ENCODE measurements around the gene INTS6.

Gene INTS6, protein sequence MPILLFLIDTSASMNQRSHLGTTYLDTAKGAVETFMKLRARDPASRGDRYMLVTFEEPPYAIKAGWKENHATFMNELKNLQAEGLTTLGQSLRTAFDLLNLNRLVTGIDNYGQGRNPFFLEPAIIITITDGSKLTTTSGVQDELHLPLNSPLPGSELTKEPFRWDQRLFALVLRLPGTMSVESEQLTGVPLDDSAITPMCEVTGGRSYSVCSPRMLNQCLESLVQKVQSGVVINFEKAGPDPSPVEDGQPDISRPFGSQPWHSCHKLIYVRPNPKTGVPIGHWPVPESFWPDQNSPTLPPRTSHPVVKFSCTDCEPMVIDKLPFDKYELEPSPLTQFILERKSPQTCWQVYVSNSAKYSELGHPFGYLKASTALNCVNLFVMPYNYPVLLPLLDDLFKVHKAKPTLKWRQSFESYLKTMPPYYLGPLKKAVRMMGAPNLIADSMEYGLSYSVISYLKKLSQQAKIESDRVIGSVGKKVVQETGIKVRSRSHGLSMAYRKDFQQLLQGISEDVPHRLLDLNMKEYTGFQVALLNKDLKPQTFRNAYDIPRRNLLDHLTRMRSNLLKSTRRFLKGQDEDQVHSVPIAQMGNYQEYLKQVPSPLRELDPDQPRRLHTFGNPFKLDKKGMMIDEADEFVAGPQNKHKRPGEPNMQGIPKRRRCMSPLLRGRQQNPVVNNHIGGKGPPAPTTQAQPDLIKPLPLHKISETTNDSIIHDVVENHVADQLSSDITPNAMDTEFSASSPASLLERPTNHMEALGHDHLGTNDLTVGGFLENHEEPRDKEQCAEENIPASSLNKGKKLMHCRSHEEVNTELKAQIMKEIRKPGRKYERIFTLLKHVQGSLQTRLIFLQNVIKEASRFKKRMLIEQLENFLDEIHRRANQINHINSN

DNA sequence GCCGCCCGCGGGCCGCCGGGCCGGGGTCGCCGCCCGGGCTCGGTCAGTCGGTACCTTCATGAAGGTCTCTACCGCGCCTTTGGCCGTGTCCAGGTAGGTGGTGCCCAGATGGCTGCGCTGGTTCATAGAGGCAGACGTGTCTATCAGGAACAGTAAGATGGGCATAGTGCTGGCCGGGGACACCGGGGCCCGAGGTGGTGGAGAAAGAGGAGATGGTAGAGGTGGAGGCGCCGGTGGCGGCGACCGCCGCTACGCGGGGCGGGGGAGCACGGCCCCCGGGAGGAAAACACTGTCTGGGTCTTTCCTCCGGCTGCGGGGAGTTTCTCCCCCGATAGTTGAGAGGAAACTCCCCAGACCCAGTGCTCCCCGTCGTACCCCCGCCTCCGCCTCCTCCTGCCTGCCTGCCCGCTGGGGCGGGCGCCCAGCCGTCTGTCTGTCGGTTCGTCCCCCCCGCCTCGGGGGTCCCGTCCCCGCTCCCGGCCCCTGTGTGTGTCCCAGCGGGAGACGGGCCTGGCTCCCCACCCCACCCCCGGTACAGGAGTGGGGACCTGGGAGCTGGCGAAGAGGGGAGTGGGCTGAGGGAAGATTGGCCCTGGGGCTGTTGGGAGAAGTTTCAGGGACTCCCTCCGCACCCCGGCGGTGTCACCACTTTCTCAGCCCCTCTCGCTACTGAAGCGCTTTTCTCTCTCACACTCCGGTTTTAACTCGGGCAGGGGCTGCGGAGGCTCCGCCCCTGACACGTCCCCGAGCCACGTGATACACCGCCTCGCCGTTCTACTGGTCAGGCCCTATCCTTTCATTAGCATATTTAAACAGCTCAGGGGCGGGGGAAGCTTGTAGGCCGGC, at the start of gene INTS6:
TSS of gene INTS6 (minus strand) at position 676 of the 846 bp plus-strand sequence. CDS start at position 165, 511 bp downstream.
- peak; percentile 99 for DNase-seq

DNA sequence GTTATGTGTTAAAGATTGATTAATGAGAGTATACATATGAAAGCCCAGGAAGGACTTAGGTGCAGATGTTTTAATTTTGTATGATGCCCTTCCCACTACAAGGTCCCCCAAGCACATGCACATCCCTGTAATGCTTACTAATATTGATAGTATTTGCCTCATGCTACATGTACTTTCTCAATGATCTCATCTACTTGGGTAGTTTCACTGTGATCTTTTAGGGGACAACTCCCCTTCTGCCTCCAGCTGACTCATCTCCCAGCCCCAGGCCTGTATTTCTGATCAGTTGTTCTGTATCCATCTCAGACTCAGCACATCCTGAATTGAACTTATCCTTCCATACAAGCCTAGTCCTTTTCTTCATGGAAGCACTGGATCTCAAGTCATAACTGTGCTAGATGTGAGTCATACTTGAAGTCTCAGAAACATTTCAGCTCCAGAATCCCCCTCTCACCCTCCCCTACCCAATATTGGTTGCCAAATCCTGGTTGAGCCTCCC, 49.4 kb upstream of the INTS6 start:
- no peak for DNase-seq

DNA sequence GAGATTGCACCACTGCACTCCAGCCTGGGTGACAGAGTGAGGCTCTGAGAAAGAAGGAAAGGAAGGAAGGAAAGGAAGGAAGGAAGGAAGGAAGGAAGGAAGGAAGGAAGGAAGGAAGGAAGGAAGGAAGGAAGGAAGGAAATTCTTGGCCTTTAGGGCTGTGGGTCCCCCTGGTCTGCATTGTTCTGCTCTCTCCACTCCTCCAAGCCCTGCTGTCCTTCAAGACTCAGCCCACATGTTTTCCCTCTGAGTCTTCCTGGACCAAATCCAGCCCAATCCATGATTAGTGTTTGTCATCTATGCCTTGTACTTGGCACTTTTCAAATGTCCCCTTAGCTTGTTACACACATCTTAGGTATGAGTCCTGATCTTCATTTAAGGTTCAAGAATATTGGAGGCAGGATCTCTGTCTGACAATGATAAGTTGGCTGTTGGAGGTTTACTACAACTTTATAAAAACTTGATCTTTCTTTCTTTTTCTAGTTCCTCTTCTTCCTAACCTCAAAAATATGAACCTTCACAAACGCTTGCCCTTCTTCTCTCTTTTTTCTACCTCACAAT, 48.8 kb upstream of the INTS6 start:
- no peak for DNase-seq

DNA sequence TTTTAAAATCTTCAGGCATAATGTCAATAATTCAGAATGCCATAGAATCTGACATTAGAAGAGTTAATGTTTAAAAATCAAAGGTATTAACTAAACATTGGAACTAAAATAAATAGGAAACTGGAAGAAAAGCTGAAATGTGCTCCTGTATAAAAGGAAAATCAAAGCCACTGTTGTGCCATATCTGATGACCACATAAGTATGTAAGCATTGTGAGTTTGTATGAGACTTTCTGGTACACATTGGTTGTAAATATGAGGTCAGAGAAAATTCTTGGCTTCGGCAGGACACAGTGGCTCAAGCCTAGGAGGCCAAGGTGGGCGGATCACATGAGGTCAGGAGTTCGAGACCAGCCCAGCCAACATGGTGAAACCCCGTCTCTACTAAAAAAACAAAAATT, 48.3 kb upstream of the INTS6 start:
- no peak for DNase-seq

DNA sequence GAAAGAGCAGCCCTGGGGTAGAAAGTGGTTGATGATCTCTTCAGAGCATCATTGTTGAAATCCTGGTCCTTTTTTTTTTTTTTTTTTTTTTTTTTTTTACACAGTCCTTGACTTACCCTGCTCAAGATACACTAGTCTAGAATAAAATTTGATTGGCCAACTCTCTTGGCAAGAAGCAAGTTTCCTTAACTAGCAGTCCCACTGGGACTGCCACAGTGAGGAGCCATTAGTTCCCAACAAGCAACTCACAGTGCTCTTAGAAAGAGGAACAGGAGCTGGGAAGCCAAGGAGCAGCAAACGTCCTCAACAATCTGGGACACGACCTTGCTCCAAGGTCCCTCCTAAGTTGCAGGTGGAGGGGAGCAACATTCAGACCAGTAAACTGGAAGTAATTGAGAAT, 47.9 kb upstream of the INTS6 start:
- DNase-seq: no peak

DNA sequence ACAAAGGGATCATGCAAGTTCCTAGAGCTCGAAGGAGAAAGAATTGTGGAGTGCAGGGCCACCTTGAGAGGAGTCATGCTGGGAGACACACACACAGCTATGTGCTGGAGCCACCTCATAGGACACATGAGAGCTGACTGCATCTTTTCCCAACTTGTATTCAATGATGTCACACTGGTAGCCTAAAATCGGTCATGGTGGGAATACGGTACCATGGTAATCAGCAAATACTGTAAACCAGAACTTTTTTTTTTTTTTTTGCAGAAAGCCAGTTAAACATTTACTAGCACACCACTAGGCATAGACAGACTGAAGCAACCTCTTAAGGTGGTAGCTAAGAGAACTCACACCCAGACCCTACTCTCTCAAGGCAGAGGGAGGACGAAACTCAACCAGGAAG, 47.0 kb upstream of the INTS6 start:
- no peak for DNase-seq

DNA sequence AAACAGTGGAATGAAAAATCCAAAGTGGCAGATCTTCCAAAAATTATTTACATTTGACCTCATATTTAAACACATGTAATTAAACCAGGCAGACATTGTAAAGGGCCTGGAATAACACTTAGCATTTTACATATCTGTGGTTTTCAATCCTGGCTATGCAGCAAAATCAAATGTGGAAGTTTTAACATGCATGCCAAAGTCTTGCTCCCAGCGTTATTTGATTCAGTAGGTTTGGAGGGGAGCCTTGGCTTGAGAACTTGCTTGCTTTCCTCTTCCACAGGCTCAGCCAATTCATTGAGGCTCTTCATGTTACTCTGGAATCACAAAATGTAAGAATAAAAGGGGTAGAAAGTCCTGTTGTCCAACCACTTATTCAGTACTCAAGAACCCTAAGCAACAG, 42.5 kb upstream of the INTS6 start:
- no peak for DNase-seq

DNA sequence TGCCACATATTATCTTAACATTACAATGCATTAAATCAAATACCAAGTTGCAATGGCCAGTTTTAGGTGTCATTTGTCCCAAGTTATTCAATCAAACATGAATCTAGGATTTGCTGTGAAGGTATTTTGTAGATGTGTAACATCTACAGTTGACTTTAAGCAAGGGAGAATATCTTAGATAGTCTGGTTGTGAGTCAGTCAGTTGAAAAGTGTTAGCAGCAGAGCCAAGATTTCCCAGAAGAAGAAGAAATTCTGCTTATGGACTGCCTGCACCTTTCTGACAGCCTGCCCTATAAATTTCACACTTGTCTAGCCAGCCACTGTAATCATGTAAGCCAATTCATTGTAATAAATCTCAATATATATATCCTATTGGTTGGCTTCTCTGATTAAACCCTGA, 41.3 kb upstream of the INTS6 start:
- no peak for DNase-seq

DNA sequence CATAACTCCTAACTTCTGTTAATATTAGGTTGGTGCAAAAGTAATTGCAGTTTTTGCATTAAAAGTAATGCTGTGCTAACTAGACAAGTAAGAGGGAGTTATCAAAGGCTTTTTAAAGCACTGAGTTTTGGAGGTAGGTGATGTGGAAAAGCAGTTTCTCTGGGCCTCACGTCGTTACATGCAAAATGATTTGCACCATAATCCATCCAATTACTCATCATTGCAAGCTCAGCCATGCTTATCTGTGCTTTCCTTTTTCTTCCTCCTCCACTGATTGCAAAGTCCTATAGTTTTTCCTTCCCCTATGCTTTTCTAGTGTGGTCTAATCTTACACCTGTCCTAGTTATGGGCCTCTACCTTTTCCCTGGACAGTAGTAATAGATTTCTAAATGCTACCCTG, 35.4 kb upstream of the INTS6 start:
- no peak for DNase-seq

DNA sequence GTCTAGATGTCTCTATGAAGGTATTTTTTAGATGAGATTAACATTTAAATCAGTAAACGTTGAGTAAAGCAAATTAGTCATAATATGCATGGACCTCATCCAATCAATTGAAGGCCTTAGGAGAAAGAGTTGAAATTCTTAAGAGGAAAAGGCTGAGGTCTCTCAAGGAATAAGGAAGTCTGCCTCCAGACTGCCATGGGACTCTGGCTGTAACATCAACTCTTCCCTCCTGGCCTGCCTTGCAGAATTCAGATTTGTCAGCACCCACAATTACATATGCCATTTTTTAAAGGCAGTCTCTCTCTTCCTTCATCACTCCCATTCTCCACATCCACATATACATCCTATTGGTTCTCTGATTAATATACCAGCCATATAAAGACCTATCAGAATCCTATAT, 28.8 kb upstream of the INTS6 start:
- no peak for DNase-seq

DNA sequence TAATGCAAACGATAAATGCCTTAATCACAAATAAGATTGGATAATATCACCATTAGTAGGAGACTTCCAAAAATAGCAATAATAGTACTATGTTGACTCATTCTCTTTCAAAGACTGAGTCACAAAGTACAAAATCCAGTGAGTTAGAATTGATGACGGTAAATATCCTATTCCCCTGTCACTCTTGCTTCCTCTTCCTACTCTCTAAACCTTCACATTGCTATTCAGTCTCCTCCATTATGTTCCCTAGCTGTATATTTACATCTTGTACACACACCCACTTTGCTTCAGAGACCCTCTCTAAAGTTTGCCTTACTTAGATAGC, 26.3 kb upstream of the INTS6 start:
- DNase-seq: no peak

DNA sequence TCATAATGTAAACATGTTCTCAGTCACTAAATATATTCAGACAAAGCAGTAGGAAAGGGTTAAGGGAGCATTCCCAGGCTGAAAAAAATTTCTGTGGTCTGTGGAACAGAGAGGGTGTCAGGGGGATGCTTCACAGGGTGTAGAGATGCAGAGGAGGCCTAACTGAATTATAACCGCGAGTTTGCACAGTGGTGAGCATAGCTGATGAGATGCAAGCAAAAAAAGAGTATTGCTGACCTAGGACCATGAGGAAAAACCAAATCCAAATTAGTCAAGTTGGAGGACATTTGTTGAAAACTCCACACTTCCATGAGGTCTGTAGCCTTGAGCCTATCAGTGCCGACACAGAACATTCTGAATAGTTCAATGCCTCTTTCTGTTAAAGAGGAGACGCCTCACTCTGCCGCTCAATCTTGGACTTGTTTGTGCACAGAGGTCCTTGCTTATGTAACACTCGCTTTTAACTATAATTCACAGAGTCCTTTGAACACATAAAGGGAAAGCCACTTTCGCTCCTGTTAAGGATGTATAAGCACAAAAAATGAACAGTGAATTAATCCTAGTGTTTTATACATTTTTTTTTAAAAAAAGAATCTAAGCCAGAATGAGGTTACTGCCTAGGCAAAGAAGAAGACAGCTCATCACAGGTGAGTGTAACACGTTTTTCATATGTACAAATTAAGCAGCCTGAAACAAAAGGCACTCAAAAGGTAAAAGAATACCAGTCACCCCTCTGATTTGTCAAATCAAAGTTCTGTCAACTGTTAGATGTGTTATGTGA, 25.8 kb upstream of the INTS6 start:
- no peak for DNase-seq

DNA sequence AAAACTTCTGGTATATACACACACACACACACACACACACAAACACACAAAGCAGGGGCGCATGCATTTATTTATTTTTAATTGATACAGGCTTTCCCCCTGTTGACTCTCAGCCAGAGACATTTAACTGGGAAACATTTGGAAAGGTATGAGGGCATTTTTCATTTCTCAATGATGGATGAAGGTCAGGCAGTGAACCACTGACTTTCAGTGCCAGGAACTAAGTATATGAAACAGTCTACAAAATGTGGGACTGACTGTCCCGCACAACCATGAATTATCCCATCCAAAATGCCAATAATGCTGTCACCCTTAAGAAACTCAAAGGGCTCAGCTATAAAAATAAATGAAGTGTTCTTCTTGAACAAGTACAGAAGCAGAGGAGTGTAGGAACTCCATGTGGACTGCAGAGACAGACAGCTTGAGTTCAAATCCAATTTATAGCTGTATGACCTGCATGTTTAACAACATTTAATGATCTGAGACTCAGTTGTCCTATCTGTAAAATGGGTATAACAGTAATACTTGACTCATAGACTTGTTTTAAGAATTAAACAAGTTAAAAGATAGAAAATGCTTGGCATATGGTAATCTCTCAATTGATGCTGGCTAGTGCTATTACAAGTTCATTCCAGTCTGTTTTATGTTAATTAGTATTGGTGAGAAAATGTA, 25.0 kb upstream of the INTS6 start:
- DNase-seq: no peak

DNA sequence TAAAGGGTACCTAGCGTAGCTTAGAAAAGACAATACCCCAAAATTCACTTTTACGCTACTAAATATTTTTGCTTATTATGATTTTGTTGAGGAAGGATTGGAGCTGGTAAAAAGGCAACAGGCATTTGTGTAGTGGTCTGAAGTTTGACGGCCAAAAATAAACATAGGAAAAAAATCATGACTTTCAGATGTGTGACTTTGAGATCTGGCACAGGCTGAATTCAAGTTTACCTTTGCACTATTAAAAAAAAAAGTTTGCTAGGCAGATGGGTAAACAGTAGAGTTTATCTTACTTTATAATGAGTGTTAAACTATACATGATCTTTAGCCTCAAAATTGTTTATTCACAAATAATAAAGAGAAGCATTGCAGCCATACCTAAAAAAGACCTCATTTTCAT, 24.3 kb upstream of the INTS6 start:
- DNase-seq: no peak

DNA sequence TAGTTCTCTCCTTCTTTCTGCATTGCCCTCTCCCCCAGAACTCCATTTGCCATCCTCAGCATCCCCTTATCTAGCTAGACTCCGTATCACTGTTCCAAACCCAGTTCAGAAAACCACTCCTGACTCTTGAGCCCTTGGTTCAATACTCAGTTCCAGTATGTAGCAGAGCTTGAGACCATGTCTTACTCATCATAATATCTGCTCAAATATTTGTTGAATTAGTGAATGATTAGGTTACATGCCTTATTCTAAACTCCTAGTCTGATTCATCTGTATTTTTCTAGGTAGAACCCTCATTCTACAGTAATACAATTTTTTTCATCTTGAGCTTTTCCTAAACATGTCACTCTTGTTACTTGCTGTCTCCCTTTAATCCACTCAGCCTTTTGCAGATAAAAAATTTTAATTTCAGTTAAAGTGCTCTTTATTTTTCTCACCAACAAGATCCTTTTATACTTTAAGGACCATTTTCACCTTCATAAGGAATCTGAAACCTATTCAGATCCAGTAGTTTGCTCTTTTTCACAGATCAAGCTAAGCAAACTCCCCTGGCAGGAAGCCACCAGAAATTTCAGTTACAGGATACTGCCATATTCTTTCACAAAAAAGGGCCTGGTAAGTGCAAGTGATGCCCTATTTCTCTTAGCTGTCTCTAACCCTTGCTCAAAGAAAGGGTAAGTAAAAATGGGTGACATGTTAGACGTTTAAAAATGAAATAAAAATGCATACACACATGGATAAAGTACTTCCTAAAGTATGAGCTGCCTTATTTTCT, 23.1 kb upstream of the INTS6 start:
- DNase-seq: no peak

DNA sequence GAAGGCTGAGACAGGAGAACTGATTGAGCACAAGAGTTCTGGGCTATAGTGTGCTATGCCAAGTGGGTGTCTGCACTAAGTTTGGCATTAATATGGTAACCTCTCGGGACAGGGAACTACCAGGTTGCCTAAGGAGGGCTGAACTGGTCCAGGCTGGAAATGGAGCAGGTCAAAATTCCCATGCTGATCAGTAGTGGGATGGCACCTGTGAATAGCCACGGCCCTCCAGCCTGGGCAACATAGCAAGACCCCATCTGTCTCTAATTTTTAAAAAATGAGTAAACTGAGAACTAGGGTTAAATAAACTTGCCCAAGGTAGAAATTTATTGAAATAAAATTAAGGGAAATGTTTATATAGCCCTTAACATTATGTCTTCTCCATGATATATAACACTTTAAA, 17.0 kb upstream of the INTS6 start:
- no peak for DNase-seq

DNA sequence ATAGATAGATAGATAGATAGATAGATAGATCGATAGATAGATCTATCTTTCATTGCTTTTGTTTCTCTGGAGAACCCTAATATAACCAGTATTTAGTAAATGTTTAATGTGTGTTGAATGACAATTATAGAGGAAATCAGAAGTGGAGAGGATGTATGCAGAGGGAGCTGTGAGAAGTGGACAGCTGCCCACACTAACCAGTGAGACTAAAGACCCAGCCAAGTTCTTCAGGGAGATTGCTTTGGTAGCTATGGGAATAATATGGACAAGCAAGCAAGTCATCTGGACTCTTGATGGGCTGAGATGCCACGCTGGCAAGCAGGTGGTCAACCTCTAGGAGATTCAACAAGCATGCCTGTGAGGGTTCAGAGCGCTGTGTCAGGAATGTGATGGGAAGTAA, 14.9 kb upstream of the INTS6 start:
- no peak for DNase-seq

DNA sequence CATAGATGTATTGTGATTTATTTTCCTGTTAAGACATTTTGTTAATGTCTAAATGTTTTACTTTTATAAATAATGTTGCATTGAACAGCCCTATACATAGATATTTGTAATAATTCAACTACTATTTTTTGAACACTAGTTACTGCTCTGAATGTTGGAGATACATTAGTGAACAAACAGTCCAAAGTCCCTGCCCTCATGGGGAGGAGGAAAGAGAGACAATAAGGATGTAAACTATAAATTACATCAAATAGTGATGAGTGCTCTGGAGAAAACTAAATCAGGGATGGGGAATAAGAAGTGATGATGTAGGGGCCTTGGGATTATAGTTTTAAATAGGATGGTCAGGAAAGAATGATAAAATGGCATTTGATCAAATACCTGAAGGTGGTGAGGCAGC, 12.3 kb upstream of the INTS6 start:
- no peak for DNase-seq

DNA sequence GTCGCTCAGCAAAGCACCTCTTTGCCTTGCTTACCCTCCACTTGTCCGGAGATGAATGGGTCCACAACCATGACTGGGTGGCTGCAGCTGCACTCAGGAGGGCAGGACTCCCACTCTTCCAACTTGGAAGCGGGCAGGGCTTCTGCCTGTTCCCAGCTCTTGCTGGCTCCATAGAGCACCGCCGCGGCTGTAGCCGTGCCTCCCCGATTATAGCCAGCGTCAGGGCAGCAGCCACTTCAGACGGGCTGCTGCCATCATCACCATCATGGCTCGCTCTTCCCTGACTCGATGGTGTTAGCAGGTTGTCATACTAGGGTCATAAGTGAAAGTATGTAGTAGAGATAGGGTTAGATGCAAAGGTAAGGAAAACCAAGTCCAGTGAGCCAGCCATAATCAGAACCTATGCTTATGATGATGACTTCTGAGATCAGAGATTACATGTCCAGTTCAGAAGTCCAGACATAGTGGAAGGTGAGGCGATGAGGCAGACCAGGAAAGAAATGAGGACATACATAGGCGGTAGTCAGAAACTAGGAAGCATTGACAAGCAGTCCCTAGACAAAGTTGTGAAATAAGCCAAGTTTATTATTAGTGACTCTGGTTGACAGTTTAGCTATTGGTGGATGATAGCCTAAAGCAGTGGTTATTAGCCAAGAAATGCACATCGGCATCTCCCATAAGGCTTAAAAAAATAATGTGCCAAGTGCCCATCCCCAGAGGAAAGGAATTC, 4.4 kb upstream of the INTS6 start:
- no peak for DNase-seq

DNA sequence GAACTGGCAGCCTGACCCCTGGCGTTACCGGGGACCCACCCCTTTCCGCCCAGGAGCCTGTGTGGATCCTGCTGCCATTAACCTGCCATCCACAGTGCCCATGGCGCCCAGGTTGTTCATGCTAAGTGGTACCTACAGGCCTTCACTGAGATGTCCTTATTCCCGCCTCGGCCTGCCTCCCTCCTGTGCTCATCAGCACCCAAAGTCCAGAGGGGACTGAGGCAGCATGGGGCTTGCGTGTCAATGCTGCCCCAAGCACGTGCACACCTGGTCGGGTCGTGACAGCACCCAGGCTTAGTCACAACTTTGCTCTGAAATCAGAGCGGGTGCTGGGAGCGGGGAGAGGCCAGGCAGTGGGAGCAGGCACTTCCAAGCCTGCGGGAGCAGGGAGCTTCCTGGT, 3.7 kb upstream of the INTS6 start:
- DNase-seq: no peak

Data from activated effector memory CD4-positive, alpha-beta T cell treated with anti-CD3 and anti-CD28 coated beads, Interleukin-2, amount 50 U/mL, for 16 hours (primary cell).